RWPE2 (cell line): ENCODE data around the gene THAP4.

Experiments
- ATAC-seq: fragments of 200-7000 bp; cut with Tn5 transposase; 3 replicates; pipeline ENCODE4 v1.9.1; 2021; ENCODE audit warnings: low read depth
- DNase-seq: peaks from one replicate; pipeline ENCODE4 v3.0.0-alpha.2; 2020; ENCODE audit warnings: low spot score
- H3K27ac ChIP-seq: fragments of 450-650 bp; 2 replicates; pipeline ENCODE4 v1.5.1; 2017; ENCODE audit warnings: mild to moderate bottlenecking; ENCODE audit not compliant: poor library complexity, severe bottlenecking
- H3K27me3 ChIP-seq: fragments of 250-450 bp; sonication (Bioruptor Pico); 2 replicates; pipeline ENCODE4 v1.5.1; 2021; ENCODE audit warnings: mild to moderate bottlenecking, moderate library complexity; ENCODE audit not compliant: insufficient read depth, poor library complexity, severe bottlenecking
- H3K36me3 ChIP-seq: fragments of 250-450 bp; sonication (Bioruptor Pico); 2 replicates; pipeline ENCODE4 v1.5.1; 2020; ENCODE audit warnings: low read depth, mild to moderate bottlenecking, moderate library complexity
- H3K4me1 ChIP-seq: fragments of 250-450 bp; sonication (Bioruptor Pico); 2 replicates; pipeline ENCODE4 v1.5.1; 2021; ENCODE audit warnings: mild to moderate bottlenecking, moderate library complexity; ENCODE audit not compliant: insufficient read depth, poor library complexity, severe bottlenecking
- H3K4me3 ChIP-seq: fragments of 250-450 bp; sonication (Bioruptor Pico); 2 replicates; pipeline ENCODE4 v1.5.1; 2021; ENCODE audit warnings: mild to moderate bottlenecking, moderate library complexity; ENCODE audit not compliant: severe bottlenecking
- H3K9me3 ChIP-seq: fragments of 250-450 bp; sonication (Bioruptor Pico); 2 replicates; pipeline ENCODE4 v1.5.1; 2021; ENCODE audit warnings: mild to moderate bottlenecking, moderate library complexity; ENCODE audit not compliant: severe bottlenecking
- CTCF ChIP-seq: fragments of 450-650 bp; IDR thresholded peaks from one replicate; pipeline ENCODE4 v1.5.1; 2017; ENCODE audit warnings: mild to moderate bottlenecking, moderate library complexity; ENCODE audit not compliant: poor library complexity, severe bottlenecking

The THAP4 gene

DNA sequence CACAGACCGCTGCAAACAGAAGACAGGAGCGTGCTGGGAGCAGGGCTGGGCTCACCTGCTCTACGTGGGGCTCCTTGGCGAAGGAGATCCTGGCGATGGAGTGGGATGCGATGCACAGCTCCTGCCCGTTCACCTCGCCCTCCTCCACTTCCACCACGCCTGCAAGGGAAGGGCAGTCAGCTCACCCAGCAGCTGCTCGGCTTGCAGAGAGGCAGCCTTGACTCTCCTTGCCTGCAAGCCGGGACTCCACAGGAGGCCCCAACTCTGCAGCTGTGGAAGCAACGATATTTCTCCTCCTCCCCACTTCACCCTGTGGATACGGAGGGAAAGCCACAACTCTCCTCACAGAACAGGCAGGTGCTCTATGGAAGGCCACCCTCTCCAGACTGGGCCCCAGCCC lies 35.1 kb downstream of the THAP4 start:
- Histone ChIP-seq H3K4me1 (no peaks in the 10 kb centered on the region), H3K36me3 (peaks cover 49% of the 10 kb centered on the region), H3K4me3 (no peak overlapping the region), H3K9me3 (no peaks in the 10 kb centered on the region), H3K27me3 (no peaks in the 10 kb centered on the region), H3K27ac (no peak overlapping the region)
- DNase-seq = no peak
- TF ChIP-seq CTCF = no peak
- no peak for ATAC-seq

- H3K36me3 ChIP-seq = peaks cover 37% of the 10 kb centered on the region
- H3K4me1 ChIP-seq = no peaks in the 10 kb centered on the region
- no peak overlapping the region for H3K27ac ChIP-seq
- no peak overlapping the region for H3K4me3 ChIP-seq
- H3K27me3 ChIP-seq = no peaks in the 10 kb centered on the region
- no peaks in the 10 kb centered on the region for H3K9me3 ChIP-seq
- ATAC-seq (no peak), DNase-seq (no peak)
- TF ChIP-seq CTCF = no peak
Measured at GRCh38 chr2:241599615-241600014, 37.3 kb downstream of the THAP4 start.

GRCh38 chr2:241598487-241598886 lies 38.5 kb downstream of the THAP4 start:
- Histone ChIP-seq H3K36me3 (peaks cover 37% of the 10 kb centered on the region), H3K27me3 (no peaks in the 10 kb centered on the region), H3K27ac (no peak overlapping the region), H3K4me1 (no peaks in the 10 kb centered on the region), H3K4me3 (no peak overlapping the region), H3K9me3 (no peaks in the 10 kb centered on the region)
- DNase-seq = no peak
- peak; percentile 76; the same call in 2 of the 3 replicates for ATAC-seq
- peak; percentile 53 for TF ChIP-seq CTCF

- ATAC-seq (no peak), DNase-seq (no peak)
- Histone ChIP-seq H3K27ac (no peak overlapping the region), H3K4me3 (no peak overlapping the region), H3K27me3 (no peaks in the 10 kb centered on the region), H3K4me1 (no peaks in the 10 kb centered on the region), H3K36me3 (peaks cover 39% of the 10 kb centered on the region), H3K9me3 (no peaks in the 10 kb centered on the region)
- TF ChIP-seq CTCF = no peak
Measured at GRCh38 chr2:241598061-241598460, 38.9 kb downstream of the THAP4 start.

GRCh38 chr2:241597561-241597960 lies 39.4 kb downstream of the THAP4 start:
- H3K27me3 ChIP-seq = no peaks in the 10 kb centered on the region
- no peaks in the 10 kb centered on the region for H3K9me3 ChIP-seq
- no peak overlapping the region for H3K4me3 ChIP-seq
- DNase-seq (no peak), ATAC-seq (no peak)
- H3K27ac ChIP-seq = no peak overlapping the region
- H3K36me3 ChIP-seq = peaks cover 39% of the 10 kb centered on the region
- H3K4me1 ChIP-seq = no peaks in the 10 kb centered on the region
- no peak for TF ChIP-seq CTCF
